AML-193 (cell line): ENCODE data around the gene TMEM42.

Experiments used
- DNase-seq, 2 experiments: peaks; one replicate each; lab custom pipeline; 2025; lab: John Stamatoyannopoulos, UW

Gene TMEM42

DNA sequence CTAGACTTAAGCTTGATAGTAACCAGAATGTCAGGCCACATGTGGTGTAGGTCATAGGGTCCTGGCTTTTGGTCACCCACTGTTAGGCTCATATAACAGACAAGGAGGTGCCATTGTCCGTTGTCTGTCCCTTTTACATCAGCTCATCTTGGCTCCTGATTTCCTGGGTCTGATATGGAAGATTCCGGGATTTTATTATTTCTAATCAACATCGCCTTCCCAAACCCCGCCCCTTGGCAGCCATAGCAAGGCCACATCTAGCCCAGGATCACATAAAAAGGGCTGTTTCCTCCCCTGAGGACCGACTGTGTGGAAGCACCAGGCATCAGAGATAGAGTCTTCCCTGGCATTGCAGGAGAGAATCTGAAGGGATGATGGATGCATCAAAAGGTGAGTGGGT, 12.6 kb downstream of the TMEM42 start, which contains the start of gene TGM4:
Gene TGM4 (plus strand): TSS at position 301 of the 400 bp plus-strand sequence. CDS start 71 bp downstream, at position 372.
- no peak for DNase-seq

DNA sequence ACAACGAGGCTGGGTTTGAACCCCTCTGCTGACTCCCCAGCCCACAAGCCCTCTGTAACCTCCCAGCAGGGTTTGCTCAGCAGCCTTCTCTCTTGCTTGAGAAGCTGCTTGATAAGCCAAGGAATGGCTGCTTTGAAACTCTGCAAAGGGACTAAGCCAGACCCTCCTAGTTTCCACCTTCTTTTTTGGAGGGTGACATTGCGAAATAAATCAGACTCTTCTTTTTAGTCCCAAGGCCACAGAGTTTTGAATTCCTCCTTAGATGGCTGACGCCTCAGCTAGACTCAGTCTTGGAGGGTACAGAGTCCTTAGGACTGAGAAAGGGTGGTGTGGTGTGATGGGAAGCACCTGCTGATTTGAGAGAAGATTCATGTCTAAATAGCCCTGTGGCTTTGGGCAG, 13.9 kb downstream of the TMEM42 start:
- no peak for DNase-seq

DNA sequence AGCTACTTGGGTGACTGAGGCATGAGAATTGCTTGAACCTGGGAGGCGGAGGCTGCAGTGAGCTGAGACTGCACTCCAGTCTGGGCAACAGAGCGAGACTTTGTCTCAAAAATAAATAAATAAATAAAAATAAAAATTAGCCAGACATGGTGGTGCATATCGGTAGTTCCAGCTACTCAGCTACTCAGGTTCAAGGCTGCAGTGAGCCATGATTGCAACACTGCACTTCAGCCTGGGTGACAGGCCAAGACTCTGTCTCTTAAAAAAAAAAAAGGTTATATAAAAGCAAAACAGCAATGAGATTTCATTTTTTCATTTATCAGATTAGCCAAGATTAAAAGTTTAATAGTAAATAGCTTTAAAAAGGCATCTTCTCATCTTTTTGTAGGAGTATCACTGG, 15.6 kb downstream of the TMEM42 start:
- DNase-seq: no peak

DNA sequence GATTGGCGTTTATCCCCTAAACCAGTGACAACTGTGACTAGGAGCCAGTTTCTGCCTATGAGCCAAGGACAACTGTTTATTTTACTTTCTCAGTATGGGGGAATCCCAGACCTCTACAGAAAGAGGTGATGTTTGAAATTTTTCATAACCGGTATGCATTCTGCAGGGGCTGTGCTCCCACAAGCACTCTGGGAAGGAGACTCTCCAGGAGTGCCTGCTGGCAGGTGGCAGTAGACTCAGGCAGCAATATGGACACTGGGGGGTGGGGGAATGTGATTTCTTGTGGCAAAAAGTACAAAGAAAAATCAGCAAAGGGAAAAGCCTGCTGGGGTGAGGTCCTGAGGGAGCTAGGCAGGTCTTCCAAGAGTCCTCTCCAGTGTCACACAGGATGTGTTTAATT, 18.6 kb downstream of the TMEM42 start:
- DNase-seq: no peak

DNA sequence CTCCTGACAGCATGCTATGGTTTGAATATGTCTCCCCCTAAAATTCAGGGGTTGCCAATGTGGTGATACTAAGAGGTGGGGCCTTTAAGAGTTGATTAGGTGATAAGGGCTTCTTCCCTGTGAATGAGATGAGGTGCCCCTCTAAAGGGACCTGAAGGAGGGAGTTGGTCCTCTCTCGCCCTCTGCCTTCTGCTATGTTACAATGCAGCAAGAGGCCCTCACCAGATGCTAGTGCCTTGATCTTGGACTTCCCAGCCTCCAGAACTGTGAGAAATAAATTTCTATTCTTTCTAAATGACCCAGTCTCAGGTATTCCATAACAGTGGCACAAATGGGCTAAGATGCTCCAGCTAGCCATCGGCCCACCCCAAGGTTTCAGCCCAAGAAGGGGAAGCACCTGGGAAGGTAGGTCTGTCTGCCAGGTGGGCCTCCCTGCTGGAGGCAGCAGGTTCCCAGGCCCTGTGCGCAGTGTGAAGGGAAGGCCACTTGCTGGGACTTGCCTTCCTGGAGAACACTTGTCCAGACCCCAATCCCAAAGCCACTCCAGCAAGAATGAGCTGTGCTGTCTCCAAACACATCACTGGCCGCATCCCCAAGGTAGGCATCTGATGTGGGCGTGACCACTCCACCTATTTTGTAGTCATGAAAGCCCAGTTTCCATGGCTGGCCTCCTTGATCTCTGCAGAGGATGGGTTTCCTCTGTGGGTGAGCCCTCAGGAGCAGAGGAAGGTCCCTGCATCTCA, 21.7 kb downstream of the TMEM42 start:
- DNase-seq: no peak

DNA sequence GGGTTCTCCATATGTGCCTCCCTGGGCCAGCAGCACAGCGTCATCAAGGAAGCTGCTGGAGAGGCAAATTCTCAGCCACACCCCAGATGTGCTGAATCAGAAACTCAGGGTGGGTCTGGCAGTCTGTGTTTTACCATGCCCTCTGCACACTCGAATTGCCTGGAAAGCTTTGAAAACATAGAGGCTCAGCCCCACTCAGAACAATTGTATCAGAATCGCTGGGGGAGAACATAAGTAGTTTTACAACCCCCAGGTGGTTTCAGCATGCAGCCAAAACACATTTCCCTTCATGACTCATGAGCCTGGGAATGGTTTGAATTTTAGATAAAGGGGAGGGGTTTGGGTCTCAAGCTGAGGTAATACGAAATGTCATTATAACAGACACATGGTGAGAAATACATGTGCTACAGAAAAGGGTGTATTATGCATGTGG, 22.3 kb downstream of the TMEM42 start:
- no peak for DNase-seq

DNA sequence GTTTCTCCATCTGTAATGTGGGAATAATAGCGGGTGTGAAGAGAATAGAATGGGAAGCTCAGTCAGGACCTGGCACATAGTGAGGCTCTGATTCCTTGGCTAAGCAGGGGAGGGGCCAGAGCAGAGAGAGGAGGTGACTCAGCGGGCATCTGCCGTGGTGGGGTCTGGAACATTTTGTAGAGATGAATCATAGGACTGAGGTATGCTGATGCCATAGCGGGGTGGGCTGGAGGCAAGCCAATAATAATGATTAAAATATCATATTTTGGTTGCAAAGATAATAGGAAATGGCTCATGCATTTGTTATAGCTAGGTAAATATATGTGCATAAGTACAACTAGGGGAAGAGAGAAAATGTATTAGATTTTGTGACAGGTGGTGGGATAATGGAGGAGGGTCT, 23.9 kb downstream of the TMEM42 start:
- DNase-seq: no peak

DNA sequence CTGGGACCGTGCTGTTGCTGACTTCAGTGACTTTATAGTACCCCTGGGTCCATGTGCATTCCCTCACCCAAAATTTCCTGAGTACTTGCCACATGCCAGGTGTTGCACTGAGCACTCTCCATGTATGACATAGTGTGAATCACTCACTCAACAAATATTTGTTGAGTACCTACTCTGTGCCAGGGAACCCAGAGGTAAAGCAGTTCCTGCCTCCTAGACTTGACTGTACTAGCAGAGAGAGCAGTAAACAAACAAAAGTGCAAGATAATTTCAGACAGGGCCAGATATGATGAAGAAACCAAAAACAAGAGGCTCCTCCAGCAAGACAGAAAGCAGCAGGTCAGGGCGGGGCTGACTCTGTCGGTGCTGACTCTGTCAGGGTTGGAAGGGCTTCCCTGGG, 24.8 kb downstream of the TMEM42 start:
- DNase-seq: no peak

DNA sequence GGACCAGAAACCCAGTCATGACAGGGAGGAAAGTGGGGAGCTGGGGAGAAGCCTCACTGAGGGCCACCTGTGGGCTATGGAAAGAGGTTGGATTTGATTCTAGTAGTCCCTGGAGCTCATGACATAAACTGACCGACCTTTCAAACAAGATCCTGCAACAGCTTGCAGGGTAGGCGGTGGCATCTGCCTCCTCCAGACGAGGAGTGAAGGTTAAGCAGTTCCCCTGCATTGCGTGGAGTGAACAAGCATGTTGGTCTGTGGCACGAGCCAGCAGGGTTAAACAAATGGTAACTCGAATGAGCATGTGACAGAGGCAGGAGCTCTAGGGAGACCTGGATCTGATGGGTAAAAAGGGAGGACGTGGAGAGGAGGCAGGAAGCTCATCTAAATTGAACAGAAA, 25.4 kb downstream of the TMEM42 start:
- no peak for DNase-seq

DNA sequence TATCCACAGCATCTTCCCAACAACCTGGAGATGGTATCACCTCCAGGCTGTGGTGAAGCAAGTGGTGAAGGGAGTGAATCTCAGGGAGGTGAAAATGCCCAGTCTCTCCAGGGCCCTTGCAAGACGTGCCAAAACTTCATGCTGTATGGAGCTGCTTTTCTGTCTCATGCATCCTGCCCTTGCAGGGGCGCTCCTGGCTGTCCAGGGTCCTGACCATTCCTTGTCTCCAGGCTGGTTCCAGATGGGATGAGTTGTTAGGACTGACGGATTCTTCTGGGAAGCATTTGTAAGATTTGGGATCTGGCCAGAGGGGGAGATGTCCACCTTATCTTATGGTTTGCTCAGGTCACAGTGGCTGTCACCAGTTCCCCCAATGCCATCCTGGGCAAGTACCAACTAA, 28.5 kb downstream of the TMEM42 start:
- DNase-seq: no peak

DNA sequence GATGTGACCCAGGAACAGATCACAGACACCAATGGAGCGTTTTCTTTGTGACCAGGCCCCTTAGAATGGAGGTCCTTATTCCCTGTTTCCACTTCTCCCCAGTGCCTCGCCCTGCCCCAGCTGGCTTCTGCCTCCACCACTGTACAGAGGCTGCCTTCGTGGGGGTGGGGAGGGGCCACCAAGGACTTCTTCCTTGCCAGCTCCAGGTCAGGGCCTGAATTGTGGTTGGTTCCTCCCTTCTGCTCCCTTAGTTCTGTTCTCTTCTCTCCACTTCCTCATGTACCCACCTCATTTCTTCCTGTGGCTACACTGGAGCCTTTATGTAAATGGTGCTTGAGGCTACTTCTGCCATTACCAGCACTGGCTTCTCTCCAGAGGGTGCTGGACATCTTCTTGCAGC, 29.1 kb downstream of the TMEM42 start:
- peak; percentile 19 to 54 for DNase-seq

DNA sequence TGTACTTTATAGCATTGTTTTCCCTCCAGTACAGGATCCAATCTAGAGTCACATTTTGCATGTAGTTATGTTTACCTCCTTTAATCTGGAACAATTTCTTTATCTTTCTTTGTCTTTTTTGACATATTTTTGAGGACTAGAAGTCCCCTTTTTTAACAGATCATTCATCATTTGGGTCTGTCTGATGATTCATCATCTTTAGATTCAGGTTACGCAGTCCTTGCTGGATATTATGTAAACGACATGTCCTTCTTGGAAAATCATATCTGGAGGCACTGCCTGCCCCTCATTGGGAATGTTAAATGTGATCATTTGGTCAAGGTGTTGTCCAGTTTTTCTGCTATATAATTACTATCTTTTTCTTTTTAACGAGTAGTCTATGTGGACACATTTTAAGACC, 31.0 kb downstream of the TMEM42 start:
- no peak for DNase-seq

DNA sequence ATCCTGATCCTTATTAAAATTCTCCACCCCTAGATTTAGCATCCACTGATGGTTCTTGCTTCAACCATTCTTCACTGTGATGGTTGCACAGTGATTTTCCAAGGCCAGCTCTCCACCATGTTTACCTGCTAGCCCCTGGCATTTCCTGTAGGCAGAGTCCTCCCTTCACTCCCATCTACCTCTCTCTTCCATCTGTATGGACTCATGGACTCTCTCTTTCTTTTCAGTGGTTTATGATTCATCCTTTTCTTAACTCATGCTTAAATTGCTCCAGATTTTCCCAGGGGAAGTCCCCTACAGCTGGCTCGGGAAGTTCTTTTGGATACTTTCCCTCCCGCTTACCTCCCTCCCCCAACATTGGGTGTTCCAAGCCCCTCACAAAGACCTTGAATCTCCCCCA, 31.4 kb downstream of the TMEM42 start:
- no peak for DNase-seq

DNA sequence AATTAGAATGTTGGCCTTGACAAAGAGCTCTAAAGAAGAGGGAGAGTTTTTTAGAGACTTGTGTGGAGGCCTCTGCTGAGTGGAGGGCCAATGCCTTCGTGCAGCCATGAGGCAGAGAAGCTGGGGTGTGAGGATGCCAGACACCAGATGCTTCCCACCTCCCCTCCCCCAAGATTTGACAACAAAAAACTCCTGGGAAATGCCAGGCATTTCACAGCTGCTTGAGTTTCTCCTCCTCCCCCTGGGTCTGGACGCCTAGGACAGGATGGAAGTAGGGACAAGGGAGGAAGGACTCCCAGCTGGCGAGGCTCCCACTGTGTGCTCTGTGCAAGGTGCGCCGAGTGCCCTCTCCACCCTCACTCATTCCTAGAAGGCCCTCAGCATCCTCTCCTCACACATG, 32.8 kb downstream of the TMEM42 start:
- no peak for DNase-seq

DNA sequence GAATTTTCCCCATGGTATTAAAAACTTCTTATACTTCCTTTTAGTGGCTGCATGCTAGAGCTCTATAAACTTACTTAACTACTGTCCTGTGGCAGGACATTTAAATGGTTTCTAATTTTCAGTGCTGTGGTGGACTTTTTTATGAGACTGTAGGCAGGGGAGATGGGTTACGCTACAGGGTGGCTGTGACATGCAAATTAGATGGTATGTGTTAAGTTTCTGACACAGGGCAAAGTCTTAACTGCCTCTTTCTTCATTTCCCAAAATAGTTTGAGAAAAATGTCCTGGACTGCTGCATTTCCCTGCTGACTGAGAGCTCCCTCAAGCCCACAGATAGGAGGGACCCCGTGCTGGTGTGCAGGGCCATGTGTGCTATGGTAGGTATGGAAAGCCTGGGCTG, 34.7 kb downstream of the TMEM42 start:
- DNase-seq: no peak

DNA sequence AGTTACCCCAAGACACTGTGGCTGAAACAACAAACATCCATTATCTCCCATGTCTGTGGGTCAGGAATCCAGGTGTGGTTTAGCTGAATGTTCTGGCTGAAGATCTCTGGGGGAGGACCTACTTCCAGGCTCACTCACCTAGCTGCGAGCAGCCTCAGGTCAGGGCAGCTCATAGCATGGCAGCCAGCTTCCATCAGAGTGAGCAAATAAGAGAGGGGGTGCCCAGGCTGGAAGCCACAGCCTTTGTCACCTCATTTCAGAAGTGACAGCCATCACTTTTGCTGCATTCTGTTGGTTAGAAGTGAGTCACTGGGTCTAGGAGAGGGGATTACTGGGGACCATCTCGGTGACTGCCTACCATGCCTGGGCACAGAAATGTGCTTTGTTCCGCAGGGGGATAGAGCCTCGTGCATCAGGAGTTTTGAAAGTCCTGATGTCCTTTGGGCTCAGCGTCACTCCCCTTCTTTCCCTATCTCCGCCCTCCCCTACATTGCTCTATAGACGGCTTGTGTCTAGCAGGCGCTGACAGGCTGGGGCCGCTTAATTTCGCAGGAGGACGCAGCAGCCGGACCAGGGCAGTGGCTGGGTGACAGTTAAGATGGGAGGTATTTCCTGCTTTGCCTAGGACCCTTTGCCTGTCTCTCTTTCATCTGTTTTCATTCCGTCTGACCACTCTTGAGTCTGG, 38.1 kb downstream of the TMEM42 start:
- DNase-seq: no peak

DNA sequence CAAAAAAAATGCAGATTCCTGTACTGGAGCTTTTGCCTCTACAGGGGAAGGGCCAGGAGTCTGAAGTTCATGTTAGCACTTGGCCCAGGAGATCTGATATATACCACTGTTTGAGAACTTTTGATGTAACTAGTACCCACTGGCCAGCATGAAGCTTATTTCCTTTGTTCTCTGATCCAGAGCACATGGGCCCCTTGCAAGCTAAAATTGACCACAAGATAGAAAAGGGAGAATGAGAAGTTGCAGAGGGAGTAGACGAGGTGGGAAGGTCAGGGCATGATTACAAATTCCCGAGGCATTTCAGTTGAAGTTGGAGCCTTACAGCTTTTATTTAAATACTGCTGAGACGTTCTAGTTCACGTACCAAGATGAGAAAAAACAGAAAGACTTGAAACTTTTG, 40.9 kb downstream of the TMEM42 start:
- no peak for DNase-seq

DNA sequence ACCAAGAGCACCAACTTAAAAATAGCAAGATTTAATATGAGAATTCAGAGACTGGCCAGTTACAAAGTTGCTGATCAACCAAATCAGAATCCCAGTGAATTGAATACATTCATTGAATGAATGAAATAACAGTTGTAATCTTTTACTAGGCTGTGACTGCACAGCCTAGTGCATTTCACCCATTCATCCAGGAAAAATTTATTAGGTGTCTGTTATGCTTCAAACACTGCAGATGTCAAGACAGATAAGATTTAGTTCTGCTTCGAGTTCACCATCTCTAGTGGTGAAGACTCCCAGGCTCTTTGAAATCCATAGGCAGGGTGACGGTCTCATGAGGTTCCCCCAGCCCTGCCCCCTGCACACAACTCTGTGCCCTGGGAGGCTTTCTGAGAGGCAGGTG, 41.6 kb downstream of the TMEM42 start:
- DNase-seq: no peak

DNA sequence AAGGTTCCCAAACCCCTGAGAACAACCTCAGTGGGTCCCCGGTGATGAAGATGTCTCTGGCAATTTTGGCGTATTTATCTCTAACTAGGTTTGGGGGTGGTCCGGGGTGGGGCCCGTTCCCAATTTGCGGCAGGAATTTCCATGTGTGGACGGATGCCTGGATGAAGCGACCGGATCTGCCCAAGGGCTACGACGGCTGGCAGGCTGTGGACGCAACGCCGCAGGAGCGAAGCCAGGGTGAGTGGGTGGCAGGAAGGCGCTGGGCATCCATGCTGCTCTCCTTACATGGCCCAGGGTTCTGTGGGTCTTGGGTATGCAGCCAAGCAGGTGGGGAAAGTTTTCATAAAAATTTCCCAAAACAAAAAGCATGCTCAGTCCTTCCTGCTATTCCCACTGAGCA, 42.0 kb downstream of the TMEM42 start:
- no peak for DNase-seq

DNA sequence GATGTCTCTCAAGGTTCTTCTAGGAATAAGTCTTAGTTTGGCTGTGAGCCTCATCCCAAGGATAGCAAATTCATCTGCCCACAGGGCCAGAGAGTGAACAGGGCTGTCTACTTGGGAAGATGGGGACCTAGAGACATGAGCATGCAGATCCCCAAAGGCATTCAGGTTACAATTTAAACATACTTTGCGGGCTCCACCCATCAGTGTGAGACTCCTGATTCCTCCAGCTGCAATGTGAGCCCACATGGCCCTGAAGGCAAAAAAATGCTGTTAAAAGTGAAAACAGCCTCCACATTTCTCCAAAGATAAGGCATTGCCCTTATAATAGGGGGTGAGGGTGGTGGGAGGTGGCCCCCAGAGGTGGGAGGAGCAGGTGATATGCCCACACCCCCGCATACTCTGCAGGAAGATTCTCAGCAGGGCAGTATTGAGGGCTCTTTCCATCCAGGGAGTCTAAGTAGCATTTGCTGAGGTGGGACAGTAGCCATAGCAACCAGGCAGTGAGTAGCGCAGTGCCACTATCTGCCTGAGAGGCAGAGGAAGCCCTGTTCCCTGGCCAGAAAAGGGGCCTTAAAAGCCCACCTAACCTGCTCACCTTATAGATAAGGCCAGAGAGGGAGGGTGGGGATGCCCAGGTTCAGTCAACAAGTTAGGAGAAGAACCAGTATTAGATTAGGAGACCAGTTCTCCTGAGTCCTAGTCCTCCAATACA, 43.9 kb downstream of the TMEM42 start:
- DNase-seq: no peak

DNA sequence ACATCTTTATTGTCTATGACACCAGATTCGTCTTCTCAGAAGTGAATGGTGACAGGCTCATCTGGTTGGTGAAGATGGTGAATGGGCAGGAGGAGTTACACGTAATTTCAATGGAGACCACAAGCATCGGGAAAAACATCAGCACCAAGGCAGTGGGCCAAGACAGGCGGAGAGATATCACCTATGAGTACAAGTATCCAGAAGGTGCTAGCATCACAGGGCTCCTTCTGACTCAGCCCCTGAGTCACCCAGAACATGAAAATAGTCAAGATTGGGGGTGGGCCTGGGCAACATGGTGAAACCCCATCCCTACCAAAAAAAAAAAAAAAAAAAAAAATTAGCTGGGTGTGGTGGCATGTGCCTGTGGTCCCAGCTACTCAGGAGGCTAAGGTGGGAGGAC, 45.3 kb downstream of the TMEM42 start:
- no peak for DNase-seq

DNA sequence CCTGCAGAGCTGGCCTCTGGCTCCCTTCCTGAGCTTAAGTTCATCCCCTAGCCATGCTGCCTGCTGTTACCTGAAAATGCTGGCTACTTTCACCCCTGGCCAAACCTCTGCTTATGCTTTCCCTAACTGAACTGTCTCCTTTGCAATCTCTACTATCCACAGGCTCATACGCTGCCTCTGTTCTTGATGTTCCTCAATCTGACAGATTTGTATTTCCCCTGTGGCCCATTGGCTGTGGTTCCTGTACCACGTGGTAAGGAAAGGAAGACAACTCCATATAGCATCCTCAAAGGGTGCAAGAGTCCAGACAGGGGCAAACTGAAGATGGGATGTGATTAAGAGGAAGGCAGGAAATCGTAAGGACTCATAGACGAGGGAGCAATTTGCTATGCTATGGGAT, 45.9 kb downstream of the TMEM42 start:
- DNase-seq: no peak

DNA sequence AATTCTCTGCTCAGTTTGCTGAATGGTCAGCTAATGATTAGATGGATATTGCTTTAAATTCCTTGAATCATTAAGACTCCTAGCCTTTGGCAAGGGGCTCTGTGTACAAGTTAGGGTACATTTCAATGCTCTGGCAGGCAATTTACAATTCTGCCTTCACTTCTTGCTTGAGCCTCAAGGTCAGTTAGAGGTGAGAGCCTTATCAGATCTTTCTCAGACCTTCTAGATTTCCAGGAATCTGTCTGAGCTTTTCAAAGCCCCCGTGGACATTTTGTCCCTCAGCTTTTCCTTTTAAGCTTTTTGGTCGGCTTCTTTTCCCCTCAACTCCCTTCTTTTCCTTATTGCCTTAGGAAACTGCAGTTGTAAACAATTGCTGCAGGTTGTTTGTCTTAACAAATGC, 47.4 kb downstream of the TMEM42 start:
- DNase-seq: no peak
